Loucy (cell line): ENCODE measurements around the gene MCAM.

Source experiments
- CTCF ChIP-seq: fragments of 200-600 bp; sonication (generic); conservative IDR thresholded peaks from 2 replicates; pipeline ENCODE4 v1.5.1; 2014; ENCODE audit warnings: mild to moderate bottlenecking, antibody characterized with exemption, low read length
- EZH2phosphoT487 ChIP-seq: fragments of 200-600 bp; IDR thresholded peaks from 2 replicates; pipeline ENCODE4 v1.6.1; 2018; ENCODE audit warnings: antibody characterized with exemption, mild to moderate bottlenecking, moderate library complexity, borderline replicate concordance

- no peak for TF ChIP-seq CTCF
- TF ChIP-seq EZH2phosphoT487: no peak
Observed at GRCh38 chr11:119334174-119334930, 17.4 kb upstream of the MCAM start, which contains the start of gene RNF26.
